GM03348 (cell line): Measurements from ENCODE around the gene PYGO2.
A peak's percentile ranks its signal among the peaks of the same experiment; 100 is the strongest.
"Not testable (repeated sequence)": the region's sequence is repeated elsewhere in the genome, so short reads cannot be mapped to it uniquely, and the experiment has no call there.

Experiments
- DNase-seq: peaks from one replicate; pipeline ENCODE4 v3.0.0; 2012; ENCODE audit warnings: low spot score

The PYGO2 gene

DNA sequence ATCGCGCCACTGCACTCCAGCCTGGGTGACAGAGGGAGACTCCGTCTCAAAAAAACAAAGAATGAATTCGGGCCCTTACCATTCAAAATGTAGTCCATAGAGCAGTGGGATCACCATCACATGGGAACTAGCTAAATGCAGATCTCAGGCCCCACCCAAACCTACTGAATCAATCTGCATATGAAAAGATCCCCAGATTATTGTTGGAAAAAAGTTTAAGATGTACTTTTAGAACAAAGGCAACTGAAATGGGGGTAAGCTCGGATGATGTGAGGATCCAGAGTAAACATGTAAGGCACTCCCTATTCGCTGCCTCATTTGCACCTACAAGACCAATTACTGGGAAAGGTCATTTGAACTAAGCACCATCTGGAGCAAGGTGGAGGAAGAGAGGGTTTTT is 20.8 kb upstream of the PYGO2 start:
- no peak for DNase-seq

DNA sequence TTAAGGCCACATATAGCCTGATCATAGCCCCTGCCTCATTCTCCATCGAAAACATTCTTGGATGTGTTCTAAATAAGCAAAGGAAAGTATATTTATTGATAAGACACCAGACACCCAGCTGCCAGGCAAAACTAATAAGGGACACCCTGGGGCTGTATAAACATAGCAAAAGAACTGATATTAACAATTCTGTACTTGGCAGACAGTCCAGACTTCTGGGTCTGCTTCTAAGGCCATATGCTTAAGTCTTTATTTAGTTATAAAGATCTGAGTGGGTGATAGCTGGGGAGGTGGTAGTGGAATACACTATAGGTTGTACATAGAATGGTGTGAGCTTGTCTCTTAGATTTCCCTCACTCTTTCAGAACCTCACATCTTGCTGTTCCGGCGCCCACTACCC is 16.8 kb upstream of the PYGO2 start:
- DNase-seq: no peak

DNA sequence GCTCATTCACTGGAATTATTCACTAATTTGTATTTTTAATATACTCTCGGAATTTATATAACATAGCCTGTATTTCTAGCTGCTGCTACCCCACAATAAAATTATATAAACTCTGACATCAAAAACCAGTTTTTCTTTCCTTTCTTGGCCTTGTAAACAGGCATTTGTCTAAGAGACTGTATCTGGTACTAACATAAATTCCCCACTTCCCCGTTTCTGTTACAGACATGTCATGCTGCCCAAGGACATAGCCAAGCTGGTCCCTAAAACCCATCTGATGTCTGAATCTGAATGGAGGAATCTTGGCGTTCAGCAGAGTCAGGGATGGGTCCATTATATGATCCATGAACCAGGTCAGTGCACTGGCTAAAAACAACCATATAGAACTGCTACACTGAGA is 16.2 kb upstream of the PYGO2 start:
- DNase-seq: not testable (repeated sequence)

GRCh38 chr1:154975409-154976059 is 14.0 kb upstream of the PYGO2 start:
- DNase-seq: no peak

DNA sequence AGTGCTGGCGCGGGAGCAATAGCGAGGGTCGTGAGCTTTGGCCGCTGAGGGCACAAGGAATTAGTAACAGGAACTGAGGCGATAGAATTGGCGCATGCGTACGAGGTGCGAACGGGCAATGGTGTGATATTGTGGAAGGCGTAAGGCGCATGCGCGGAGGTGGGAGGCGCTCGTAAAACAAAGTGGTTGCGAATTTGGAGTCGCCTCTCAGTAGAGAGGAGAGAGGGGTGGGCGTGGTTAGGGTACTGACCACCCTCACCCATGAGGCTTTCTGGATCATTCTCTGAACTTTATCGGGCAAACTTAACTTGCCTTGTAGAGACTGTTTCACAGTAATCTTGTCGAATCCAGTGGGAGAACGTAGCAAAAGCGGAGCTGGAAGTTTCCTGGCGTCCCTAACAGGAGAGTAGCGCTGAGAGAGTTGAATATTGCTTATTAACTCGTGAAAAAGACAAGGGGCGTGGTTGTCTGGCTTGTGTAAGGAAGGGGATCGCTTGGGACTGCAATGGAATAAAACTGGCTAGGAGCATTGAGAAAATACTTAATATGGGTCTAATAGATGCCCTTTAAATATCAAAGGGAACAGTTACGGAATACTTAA is 13.3 kb upstream of the PYGO2 start:
- DNase-seq: peak; percentile 91

- DNase-seq: peak; percentile 95
Observed at GRCh38 chr1:154974102-154974807, 12.7 kb upstream of the PYGO2 start, which contains the start of gene CKS1B. Gene CKS1B (plus strand): TSS chr1:154974681. CDS start chr1:154974746, 65 bp downstream.

DNA sequence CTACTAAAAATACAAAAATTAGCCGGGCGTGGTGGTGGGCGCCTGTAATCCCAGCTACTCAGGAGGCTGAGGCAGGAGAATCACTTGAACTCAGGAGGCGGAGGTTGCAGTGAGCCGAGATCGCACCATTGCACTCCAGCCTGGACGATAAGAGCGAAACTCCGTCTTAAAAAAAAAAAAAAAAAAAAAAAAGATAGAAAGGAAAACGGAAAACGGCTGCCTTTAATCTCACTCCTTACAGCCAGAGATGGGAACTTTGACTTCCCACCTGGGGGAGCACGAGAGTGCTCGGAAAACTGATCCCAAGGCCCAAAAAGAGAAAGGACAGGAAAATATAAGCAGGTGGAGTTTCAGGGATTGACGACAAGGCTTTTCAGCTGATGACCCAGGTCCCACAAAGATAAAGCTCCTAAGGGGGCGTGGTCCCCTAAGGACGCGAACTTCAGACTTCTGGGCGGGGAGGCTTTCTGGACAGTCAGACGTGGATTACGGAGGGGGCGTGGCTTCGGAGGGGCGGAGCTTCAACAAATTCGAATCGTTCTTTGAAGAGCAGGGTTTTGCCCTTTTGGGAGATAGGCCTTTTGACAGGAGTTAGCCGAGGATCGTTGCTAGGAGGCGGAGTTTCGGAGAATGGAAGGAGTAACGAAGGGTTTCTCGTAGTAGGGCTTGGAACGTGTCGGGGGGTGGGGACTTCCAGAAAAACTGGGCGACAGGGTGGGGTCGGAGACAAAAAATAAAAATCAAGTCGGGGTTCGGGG is 11.9 kb upstream of the PYGO2 start:
- peak; percentile 86 for DNase-seq

GRCh38 chr1:154972517-154973343 is 11.1 kb upstream of the PYGO2 start:
- peak; percentile 86 for DNase-seq

- no peak for DNase-seq
Observed at GRCh38 chr1:154972213-154972516, 10.6 kb upstream of the PYGO2 start.

DNA sequence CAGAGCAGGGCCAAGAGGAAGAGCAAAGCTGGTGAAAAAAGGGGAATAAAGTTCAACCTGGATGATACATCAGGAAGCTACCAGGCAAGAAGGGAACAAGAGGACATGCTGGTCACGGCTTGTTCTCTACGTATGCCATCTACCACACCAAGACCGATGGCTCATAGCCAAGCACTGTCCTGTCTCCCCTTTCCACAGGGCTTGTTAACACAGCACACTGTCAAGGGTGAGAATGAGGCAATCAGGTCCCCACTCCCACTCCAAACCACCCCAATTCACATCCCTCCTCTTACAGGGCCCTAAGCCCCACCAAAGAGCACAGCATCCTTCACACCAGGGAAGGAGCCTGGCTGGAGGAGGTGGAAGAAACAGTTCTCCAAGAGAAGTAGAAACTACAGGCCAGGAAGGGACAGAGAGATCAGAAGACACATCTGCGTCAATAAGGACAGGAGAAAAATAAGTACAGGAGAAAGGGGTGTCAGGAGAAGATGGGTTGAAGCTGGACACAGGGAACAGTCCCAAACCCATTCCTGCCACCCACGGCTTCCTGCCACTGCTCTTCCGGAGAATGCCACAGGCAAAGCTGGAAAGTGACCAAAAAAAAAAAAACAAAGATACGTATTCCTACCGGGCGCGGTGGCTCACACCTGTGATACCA is 9.9 kb upstream of the PYGO2 start:
- DNase-seq: no peak

GRCh38 chr1:154970631-154971340 is 9.2 kb upstream of the PYGO2 start, which contains the start of gene SHC1:
Gene SHC1 (minus strand): TSS chr1:154970747. CDS start chr1:154970526, 221 bp downstream.
- peak; percentile 96 for DNase-seq

DNA sequence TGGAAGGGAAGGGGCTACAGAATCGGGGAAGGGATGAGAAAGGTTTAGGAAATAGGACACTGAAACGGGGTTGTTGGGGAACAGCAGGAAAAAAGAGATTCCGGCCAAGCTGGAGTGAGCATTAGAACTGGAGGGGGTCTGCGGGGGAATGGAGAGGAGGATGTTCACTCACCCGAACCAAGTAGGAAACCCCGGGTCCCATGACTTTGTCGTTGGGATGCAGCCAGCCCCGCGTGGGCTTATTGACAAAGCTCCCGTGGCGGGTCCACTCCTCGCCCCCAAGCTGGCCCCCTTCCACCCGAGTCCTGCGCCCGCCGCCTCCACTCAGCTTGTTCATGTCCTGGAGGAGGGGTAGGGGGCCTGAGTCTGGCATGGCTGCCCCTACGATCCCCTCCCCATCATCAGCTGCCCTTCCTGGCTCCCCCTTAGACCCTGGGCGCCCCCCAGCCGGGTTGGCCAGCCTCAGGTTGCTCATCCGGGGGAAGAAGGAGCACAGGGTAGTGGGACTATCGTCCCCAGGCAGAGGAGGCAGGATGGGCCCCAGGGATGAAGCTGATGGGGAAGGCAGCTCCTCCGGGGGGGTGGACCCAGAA is 8.4 kb upstream of the PYGO2 start:
- DNase-seq: no peak

DNA sequence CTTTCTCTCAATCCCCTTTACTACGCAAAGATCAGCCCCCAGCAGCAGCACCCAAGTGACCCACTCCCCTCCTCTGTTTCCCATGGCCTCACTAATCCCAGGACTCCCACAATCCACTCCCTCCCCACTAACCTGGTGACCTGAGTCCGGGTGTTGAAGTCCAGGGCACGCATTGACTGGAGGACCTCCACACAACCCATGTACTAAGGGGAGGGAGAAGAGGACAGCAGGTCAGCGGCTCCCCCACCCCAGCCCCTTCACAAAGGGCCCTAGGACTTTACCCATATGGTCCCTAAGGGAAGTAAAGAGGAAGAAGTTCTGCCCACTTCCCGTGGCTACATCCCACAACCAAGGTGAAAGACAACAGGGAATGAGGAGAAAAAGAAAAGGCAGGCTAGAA is 7.7 kb upstream of the PYGO2 start:
- no peak for DNase-seq

GRCh38 chr1:154968731-154969130 is 7.1 kb upstream of the PYGO2 start:
- DNase-seq: no peak

GRCh38 chr1:154967331-154967950 is 5.9 kb upstream of the PYGO2 start:
- DNase-seq: no peak

GRCh38 chr1:154966111-154966510 is 4.5 kb upstream of the PYGO2 start:
- no peak for DNase-seq

GRCh38 chr1:154964359-154964758 is 2.8 kb upstream of the PYGO2 start:
- DNase-seq: no peak

GRCh38 chr1:154963643-154964042 is 2.1 kb upstream of the PYGO2 start:
- no peak for DNase-seq

DNA sequence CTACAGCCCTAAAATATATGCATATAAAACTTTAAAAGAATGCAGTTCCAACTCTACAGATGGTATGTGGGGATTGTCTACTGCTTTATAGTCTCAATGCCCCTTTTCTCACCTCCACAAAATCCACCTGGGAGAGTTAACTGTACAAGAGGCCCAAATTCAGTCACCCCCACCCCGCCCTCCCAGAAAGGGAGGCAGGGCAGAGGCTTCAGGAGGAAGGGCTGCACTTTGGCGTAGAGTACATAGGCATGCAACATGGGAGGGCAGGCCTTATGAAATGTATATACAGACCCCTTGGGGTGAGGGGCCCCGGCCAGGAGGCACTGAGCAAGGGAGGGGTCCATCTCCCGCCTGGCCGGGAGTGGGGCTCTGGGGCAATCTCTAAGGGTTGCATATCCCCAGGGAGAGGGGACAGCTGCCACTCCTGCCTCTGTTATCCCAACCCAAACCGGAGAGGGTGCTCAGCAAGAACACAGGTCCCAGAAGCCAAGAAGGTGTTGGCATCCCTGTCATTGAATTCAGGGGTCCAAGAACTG is 1.3 kb upstream of the PYGO2 start:
- no peak for DNase-seq
